Astrocyte of the spinal cord (primary cell): ENCODE data around the gene BCL7C.
"Not testable (repeated sequence)": the region's sequence is repeated elsewhere in the genome, so short reads cannot be mapped to it uniquely, and the experiment has no call there.

ENCODE experiments used
- DNase-seq: peaks from one replicate; pipeline ENCODE4 v3.0.0; 2011; ENCODE audit warnings: low read depth, low spot score
- H3K4me3 ChIP-seq: 2 replicates; pipeline ENCODE4 v1.5.1; 2011; ENCODE audit warnings: low read depth, mild to moderate bottlenecking, low read length, moderate library complexity
- in situ Hi-C: cut with HindIII; loops from 2 replicates; pipeline ENCODE4 v1.10.0; 2017; ENCODE audit warnings: low sequenced_read_pairs
- TF ChIP-seq, protein P1 (sequence below): IDR thresholded peaks from 2 replicates; pipeline ENCODE4 v1.5.1; 2012; ENCODE audit warnings: low read depth, mild to moderate bottlenecking, low read length, inconsistent platforms

The BCL7C gene

DNA sequence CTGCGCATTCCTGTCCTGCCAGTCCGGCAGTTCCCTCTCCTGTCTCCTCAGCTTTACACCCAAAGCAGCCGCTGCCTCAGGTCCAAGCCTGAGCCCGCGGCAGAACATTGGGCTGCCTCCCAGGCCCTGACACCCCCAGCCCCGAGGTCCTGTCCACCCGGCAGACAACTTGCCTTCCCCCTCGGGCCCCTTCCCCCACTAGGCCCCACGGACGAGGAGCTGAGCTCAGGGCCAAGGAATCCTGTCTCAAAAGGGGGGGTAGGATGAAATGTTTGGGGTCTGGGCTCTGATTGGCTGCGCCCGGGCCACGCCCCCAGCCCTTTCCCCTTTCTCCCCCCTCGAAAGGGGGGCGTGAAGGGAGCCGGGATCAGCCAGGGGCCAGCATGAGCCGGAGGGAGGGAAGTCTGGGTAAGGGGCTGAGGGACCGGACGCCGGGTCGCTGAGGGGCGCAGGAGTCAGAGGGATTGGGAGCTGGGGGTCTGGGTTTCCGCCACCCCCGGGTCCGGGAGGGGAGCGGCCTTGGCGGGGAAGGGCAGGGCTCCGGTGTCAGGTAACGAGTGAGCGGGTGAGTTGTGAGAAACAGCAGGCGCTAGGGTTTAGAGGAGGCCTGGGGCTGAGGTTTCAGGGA, 2.5 kb upstream of the BCL7C start, which contains the start of gene CTF1:
Gene CTF1, plus strand, starts transcription at position 354 of the 628 bp plus-strand sequence. Its CDS starts 30 bp downstream, at position 384.
- TF ChIP-seq, protein P1, sequence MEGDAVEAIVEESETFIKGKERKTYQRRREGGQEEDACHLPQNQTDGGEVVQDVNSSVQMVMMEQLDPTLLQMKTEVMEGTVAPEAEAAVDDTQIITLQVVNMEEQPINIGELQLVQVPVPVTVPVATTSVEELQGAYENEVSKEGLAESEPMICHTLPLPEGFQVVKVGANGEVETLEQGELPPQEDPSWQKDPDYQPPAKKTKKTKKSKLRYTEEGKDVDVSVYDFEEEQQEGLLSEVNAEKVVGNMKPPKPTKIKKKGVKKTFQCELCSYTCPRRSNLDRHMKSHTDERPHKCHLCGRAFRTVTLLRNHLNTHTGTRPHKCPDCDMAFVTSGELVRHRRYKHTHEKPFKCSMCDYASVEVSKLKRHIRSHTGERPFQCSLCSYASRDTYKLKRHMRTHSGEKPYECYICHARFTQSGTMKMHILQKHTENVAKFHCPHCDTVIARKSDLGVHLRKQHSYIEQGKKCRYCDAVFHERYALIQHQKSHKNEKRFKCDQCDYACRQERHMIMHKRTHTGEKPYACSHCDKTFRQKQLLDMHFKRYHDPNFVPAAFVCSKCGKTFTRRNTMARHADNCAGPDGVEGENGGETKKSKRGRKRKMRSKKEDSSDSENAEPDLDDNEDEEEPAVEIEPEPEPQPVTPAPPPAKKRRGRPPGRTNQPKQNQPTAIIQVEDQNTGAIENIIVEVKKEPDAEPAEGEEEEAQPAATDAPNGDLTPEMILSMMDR, result no peak
- in situ Hi-C loops, result loop anchor here (25.0 kb wide), 1 partner anchor 109 kb away; the partner anchor contains the start of gene ZNF629
- peak; percentile 88 for DNase-seq
- peak within 1 kb of the TSS; percentile 59 for H3K4me3 ChIP-seq

DNA sequence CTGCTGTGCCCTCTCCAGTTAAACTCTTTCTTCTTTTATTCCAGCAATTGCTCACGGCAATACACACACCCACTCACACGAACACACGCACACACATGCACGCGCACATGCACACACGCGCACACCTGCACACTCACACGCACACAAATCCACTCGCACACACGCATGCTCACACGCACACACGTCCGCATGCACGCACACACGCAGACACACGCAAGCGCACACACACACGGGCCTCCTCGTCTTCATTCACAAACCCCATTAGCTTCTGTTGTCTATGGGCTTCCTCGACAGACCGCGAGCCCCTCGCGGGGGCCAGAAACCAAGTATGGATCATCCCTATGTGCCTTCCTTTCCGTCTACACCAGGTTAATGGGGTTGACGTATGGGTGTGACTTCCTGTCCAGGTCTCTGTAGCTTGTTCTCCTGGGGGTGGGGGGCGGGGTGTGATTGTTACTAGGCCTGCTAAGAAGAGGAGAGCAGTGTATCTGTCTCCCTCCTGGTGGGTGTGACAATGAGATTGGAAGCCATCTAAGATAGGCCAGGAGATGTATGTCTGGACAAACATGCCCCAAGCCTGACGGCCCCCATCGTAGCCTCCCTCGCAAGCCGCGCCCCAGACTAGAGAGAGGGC, 1.9 kb upstream of the BCL7C start:
- H3K4me3 ChIP-seq, result peak overlapping the region; percentile 59
- TF ChIP-seq, protein P1, result no peak
- in situ Hi-C loops, result loop anchor here (25.0 kb wide), 1 partner anchor 108 kb away; the partner anchor contains the start of gene ZNF629
- DNase-seq, result no peak

DNA sequence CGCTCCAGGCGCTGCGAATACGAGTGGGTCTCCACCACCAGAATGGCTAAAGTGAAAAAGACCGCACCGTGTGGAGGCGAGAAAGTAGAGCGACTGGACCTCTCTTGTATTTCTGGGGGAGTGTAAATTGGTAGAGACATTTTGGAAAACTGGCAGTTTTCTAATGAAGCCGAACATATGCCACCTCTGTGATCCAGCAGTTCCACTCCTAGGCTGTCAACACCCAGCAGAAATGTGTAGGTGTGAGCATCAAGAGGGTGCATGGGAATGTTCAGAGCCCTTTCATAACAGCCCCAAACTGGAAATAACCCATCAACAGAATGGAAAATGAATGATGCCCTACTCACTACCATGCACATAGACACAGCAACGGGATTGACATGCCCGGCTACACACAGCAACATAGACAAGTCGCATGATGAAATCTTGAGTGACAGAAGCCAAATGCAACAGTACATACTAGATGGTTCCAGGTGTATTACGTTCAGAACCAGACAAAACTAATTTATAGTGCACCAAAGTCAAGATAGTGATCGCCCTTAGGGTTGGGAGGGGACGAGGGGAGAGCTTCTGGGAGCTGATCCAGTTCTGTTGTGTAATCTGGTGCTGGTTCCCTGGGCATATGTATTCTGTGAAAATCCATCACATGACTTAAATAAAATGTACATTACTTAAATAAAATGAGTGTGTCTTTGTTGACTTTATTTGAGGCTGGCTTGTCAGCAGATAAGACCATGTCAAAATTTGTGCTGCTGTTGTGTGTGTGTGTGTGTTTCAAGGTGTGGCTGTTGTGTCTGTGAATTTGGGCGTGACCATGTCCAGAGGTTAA, 877 bp upstream of the BCL7C start:
- no peak for DNase-seq
- TF ChIP-seq, protein P1, result no peak
- peak overlapping the region; percentile 42 for H3K4me3 ChIP-seq
- in situ Hi-C loops, result loop anchor here (25.0 kb wide), 1 partner anchor 107 kb away; the partner anchor contains the start of gene ZNF629

DNA sequence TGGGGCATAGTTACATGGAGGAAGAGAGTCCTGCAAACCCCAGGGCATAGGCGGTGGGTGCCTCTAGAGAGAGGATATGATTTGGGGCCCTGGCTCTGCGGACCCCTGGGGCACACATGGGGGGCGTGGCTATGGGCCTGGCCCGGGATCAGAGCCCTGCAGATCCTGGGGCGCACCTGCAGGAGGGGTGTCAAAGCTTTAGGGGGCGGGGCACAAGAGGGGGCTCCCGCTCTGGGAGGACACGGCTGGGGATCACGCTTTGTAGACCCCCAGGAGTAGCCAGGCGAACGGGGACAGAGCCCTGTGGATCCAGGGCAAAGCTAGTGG, 497 bp downstream of the BCL7C start:
- TF ChIP-seq, protein P1, result no peak
- in situ Hi-C loops, result loop anchor here (25.0 kb wide), 1 partner anchor 106 kb away; the partner anchor contains the start of gene ZNF629
- peak overlapping the region; percentile 88 for H3K4me3 ChIP-seq
- DNase-seq, result no peak

DNA sequence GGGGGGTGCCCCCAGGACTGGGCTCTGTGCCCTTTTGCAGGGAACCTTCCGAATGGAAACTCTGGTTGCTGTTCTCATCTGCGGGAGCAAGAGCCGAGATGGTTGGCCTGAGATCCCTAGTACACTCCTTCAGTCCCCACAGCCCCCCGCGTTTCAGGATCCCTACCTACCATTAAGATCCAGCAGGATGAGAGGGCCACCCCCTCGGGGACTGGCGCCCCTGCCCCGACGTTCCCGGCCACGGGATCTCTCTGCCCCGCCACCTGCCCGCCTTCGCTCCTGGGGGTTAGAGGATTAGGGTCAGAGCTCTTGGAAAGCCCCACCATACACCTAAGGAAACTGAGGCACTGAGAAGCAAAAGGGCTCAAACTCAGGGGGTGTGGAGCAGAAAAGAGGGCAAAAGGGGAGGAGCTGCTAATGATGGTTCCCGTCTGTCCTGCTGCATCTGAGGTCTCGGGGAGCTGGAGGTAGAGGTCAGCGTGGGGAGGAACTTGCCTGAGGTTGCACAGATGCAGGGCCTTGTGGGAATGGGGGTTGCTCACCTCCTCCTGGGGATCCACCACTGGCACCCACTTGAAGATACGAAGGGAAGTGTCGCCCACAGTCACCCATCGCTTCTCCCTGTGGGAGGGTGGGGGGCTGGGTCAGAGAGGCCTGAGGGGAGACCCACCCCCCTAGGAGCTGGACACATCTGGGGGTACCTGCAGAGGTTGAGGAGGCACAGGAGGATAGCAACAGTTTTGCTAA, 1.0 kb downstream of the BCL7C start:
- in situ Hi-C loops, result loop anchor here (25.0 kb wide), 1 partner anchor 106 kb away; the partner anchor contains the start of gene ZNF629
- DNase-seq, result no peak
- TF ChIP-seq, protein P1, result no peak
- peak overlapping the region; percentile 88 for H3K4me3 ChIP-seq

DNA sequence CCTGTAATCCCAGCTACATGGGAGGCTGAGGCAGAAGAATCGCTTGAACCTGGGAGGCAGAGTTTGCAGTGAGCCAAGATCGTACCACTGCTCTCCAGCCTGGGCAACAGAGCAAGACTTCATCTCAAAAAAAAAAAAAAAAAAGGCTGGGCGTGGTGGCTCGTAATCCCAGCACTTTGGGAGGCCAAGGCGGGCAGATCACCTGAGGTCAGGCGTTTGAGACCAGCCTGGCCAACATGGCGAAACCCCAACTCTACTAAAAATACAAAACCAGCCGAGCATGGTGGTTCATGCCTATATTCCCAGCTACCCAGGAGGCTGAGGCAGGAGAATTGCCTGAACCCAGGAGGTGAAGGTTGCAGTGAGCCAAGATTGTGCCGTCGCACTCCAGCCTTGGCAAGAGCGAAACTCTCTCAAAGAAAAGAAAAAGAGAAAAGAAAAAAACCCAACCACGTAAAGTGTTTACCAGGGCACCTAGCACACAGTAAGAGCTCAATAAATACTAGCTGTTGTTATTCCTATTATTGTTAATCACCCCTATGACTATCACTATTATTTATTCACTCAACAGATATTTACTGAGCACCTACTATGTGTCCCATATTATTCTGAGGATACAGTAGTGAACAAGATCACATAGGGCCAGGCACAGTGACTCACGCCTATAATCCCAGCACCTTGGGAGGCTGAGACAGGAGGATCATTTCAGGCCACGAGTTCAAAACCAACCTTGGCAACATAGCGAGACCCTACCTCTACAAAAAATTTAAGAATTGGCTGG, 2.6 kb downstream of the BCL7C start:
- not testable (repeated sequence) for H3K4me3 ChIP-seq, DNase-seq
- in situ Hi-C loops, result loop anchor here (25.0 kb wide), 1 partner anchor 104 kb away; the partner anchor contains the start of gene ZNF629
